DMS114 treated with DMSO at 0.1 percent for 48 hours (cell line): Measurements from ENCODE around the gene IP6K3.
A peak's percentile ranks its signal among the peaks of the same experiment; 100 is the strongest.

Experiments
- DNase-seq: peaks from one replicate; lab custom pipeline; 2025; ENCODE audit not compliant: unreplicated experiment; lab: John Stamatoyannopoulos, UW

Gene IP6K3

GRCh38 chr6:33724102-33725023 lies 22.3 kb downstream of the IP6K3 start:
- no peak for DNase-seq

GRCh38 chr6:33723371-33724085 lies 23.2 kb downstream of the IP6K3 start:
- no peak for DNase-seq

GRCh38 chr6:33722103-33722623 lies 24.5 kb downstream of the IP6K3 start:
- DNase-seq = no peak

GRCh38 chr6:33721508-33721907 lies 25.2 kb downstream of the IP6K3 start:
- no peak for DNase-seq

GRCh38 chr6:33720998-33721397 lies 25.7 kb downstream of the IP6K3 start:
- no peak for DNase-seq

- no peak for DNase-seq
Observed at GRCh38 chr6:33719326-33719987, 27.2 kb downstream of the IP6K3 start.

- DNase-seq = no peak
Observed at GRCh38 chr6:33718713-33719112, 28.0 kb downstream of the IP6K3 start.

- no peak for DNase-seq
Observed at GRCh38 chr6:33717934-33718455, 28.7 kb downstream of the IP6K3 start.

GRCh38 chr6:33716890-33717632 lies 29.6 kb downstream of the IP6K3 start:
- DNase-seq = no peak

GRCh38 chr6:33716379-33716778 lies 30.3 kb downstream of the IP6K3 start:
- no peak for DNase-seq

GRCh38 chr6:33714385-33715040 lies 32.2 kb downstream of the IP6K3 start:
- no peak for DNase-seq

GRCh38 chr6:33713786-33714185 lies 32.9 kb downstream of the IP6K3 start:
- no peak for DNase-seq

- no peak for DNase-seq
Observed at GRCh38 chr6:33712914-33713313, 33.8 kb downstream of the IP6K3 start.

- peak; percentile 96 for DNase-seq
Observed at GRCh38 chr6:33711140-33712129, 35.3 kb downstream of the IP6K3 start, which contains the start of gene UQCC2. Gene UQCC2, minus strand, starts transcription at chr6:33711700. Its CDS starts 14 bp downstream, at chr6:33711686.

GRCh38 chr6:33710296-33711121 lies 36.2 kb downstream of the IP6K3 start:
- DNase-seq = no peak

- no peak for DNase-seq
Observed at GRCh38 chr6:33709605-33710295, 37.0 kb downstream of the IP6K3 start.

GRCh38 chr6:33708516-33709204 lies 38.0 kb downstream of the IP6K3 start:
- DNase-seq = no peak
